SJSA1 (cell line): ENCODE data around the gene DPYD. TPM values are rescaled to one million over a fixed set of nuclear protein-coding genes. Genes with fewer than 3 reads are reported as not detected.
A peak's percentile ranks its signal among the peaks of the same experiment; 100 is the strongest.

Source experiments
- DNase-seq, 2 experiments: peaks; one replicate each; pipeline ENCODE4 v3.0.0-alpha.2; 2015 to 2020; ENCODE audit warnings: low spot score in 2 of 2, low read depth in 1 of 2
- H3K27ac ChIP-seq: fragments of 250-450 bp; sonication (Bioruptor Pico); 2 replicates; pipeline ENCODE4 v1.5.1; 2020; ENCODE audit warnings: mild to moderate bottlenecking, moderate library complexity
- H3K27me3 ChIP-seq: fragments of 250-450 bp; sonication (Bioruptor Pico); replicated peaks from 2 replicates; pipeline ENCODE4 v1.5.1; 2020; ENCODE audit warnings: mild to moderate bottlenecking, moderate library complexity
- H3K36me3 ChIP-seq: fragments of 250-450 bp; sonication (Bioruptor Pico); 2 replicates; pipeline ENCODE4 v1.5.1; 2020; ENCODE audit warnings: mild to moderate bottlenecking
- H3K4me1 ChIP-seq: fragments of 250-450 bp; sonication (Bioruptor Pico); replicated peaks from 2 replicates; pipeline ENCODE4 v1.6.1; 2021; ENCODE audit warnings: mild to moderate bottlenecking
- H3K4me3 ChIP-seq: fragments of 250-450 bp; sonication (Bioruptor Pico); 2 replicates; pipeline ENCODE4 v1.5.1; 2020; ENCODE audit warnings: mild to moderate bottlenecking
- H3K9me3 ChIP-seq: fragments of 250-450 bp; sonication (Bioruptor Pico); replicated peaks from 2 replicates; pipeline ENCODE4 v1.5.1; 2020; ENCODE audit warnings: mild to moderate bottlenecking
- total RNA-seq: library from RNA; depleted of rRNA; stranded (reverse); fragments of >200 nt; shearing (Covaris generic); gene quantifications from 2 replicates; pipeline ENCODE4 v1.2.3, GENCODE V29; 2014

Gene DPYD
- total RNA-seq, 1 experiment from 2014 or later = 31.4 TPM

- no peak overlapping the region for H3K27ac ChIP-seq
- no peaks in the 10 kb centered on the region for H3K27me3 ChIP-seq
- H3K4me1 ChIP-seq = no peaks in the 10 kb centered on the region
- no peak overlapping the region for H3K4me3 ChIP-seq
- no peak for DNase-seq
- H3K36me3 ChIP-seq = no peaks in the 10 kb centered on the region
- no peaks in the 10 kb centered on the region for H3K9me3 ChIP-seq
Measured at GRCh38 chr1:97073936-97074335, 846.9 kb downstream of the DPYD start.

GRCh38 chr1:97073169-97073568 lies 847.7 kb downstream of the DPYD start:
- no peaks in the 10 kb centered on the region for H3K36me3 ChIP-seq
- H3K9me3 ChIP-seq = no peaks in the 10 kb centered on the region
- no peak for DNase-seq
- no peak overlapping the region for H3K27ac ChIP-seq
- no peaks in the 10 kb centered on the region for H3K4me1 ChIP-seq
- no peaks in the 10 kb centered on the region for H3K27me3 ChIP-seq
- H3K4me3 ChIP-seq = no peak overlapping the region

DNA sequence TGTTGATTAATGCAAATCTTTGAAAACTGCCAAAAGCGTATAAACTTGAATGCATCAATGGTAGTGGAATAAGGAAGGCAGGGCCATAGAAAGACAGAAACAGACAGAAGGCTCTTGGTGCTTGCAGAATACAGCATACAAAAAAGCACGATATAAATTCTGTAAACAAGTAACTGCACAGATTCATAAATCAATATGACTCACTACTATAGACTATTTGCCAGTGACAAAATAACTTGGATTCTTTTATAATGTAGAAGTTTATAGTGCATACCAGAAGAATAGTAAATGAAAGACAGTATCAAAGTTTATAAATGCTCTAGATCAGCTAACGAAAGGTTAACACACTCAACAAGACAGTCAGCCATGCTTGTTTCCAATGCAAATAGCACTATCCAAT lies 849.7 kb downstream of the DPYD start:
- Histone ChIP-seq H3K4me3 (no peak overlapping the region), H3K27me3 (no peaks in the 10 kb centered on the region), H3K36me3 (no peaks in the 10 kb centered on the region), H3K9me3 (no peaks in the 10 kb centered on the region), H3K4me1 (no peaks in the 10 kb centered on the region), H3K27ac (no peak overlapping the region)
- no peak for DNase-seq

GRCh38 chr1:97070376-97070775 lies 850.5 kb downstream of the DPYD start:
- Histone ChIP-seq H3K4me1 (no peaks in the 10 kb centered on the region), H3K4me3 (no peak overlapping the region), H3K27me3 (no peaks in the 10 kb centered on the region), H3K9me3 (no peaks in the 10 kb centered on the region), H3K36me3 (no peaks in the 10 kb centered on the region), H3K27ac (no peak overlapping the region)
- no peak for DNase-seq

DNA sequence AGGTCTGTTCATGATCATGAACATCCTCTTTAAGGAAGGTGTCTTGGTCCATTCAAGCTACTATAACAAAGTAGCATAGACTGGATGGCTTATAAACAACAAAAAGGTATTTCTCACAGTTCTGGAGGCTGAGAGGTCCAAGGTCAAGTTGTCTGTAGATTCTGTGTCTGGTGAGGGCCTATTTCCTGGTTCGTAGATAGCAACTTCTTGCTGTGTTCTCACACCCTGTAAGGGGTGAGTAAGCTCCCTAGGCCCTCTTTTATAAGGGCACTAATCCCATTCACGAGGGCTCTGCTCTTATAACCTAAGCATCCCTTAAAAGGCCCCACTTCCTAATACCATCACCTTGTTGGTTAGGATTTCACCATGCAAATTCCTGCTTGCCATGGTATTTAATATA lies 851.5 kb downstream of the DPYD start:
- Histone ChIP-seq H3K36me3 (no peaks in the 10 kb centered on the region), H3K4me3 (no peak overlapping the region), H3K27ac (no peak overlapping the region), H3K27me3 (no peaks in the 10 kb centered on the region), H3K4me1 (no peaks in the 10 kb centered on the region), H3K9me3 (no peaks in the 10 kb centered on the region)
- DNase-seq = no peak

DNA sequence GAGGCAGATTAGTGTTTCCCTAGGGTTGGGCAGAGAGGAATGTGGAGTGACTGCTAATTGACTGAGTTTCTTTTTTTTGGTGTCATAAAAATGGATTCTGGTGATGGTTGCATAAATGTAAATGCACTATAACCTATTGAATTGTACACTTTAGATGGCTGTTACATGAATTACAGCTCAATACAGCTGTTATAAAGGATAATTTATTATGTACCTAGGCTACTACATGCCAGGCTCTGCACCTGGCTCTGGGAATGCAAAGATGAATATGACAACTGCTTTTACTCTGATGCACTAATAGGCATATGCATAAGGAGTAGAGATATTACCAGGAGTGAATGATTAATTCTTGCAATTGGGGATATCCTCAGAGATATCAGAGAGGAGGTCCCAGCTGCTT lies 854.0 kb downstream of the DPYD start:
- Histone ChIP-seq H3K27me3 (no peaks in the 10 kb centered on the region), H3K4me3 (no peak overlapping the region), H3K9me3 (no peaks in the 10 kb centered on the region), H3K36me3 (no peaks in the 10 kb centered on the region), H3K4me1 (no peaks in the 10 kb centered on the region), H3K27ac (no peak overlapping the region)
- no peak for DNase-seq

DNA sequence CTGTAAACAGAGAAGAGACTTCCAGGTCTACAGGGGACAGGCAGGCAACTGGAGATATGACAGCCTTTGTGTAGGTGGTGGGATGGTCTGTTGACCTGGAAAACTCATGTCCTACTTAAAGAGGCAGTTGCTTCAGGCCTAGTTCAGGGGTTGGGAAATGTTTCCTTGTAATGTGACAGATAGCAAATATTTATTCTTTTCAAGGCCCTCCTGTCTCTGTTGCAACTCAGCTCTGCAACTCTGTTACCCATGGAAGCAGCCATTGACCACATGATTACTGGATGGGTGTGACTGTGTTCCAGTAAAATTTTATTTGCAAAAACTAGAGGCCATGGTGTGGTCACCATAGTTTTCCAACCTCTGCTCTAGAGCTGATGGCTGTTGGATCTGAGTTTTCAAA lies 857.3 kb downstream of the DPYD start:
- H3K27me3 ChIP-seq = no peaks in the 10 kb centered on the region
- no peak overlapping the region for H3K27ac ChIP-seq
- H3K4me3 ChIP-seq = no peak overlapping the region
- H3K4me1 ChIP-seq = no peaks in the 10 kb centered on the region
- no peak for DNase-seq
- no peaks in the 10 kb centered on the region for H3K36me3 ChIP-seq
- H3K9me3 ChIP-seq = no peaks in the 10 kb centered on the region

DNA sequence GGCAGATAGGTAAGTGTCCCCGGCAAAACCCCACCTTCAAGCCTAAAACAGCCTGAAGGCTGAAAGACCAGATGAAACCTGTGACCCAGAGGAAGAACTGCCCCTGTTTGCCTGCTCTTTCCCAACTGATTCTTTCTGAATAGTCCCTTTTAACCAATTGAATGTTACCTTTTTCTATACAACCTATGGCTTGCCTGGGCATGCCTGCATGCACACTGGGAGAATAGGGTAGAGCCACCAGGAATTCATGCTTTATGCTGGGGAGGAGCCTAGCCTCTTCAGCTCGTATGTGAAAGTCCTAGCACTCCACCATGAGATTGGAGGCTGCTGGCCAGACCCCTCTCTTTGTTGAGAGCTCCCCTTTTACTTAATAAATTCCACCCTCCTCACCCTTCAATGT lies 859.2 kb downstream of the DPYD start:
- no peak overlapping the region for H3K27ac ChIP-seq
- no peak for DNase-seq
- no peaks in the 10 kb centered on the region for H3K27me3 ChIP-seq
- H3K4me3 ChIP-seq = no peak overlapping the region
- H3K9me3 ChIP-seq = no peaks in the 10 kb centered on the region; the same call in 1 of the 2 replicates
- no peaks in the 10 kb centered on the region for H3K4me1 ChIP-seq
- H3K36me3 ChIP-seq = no peaks in the 10 kb centered on the region

- Histone ChIP-seq H3K36me3 (no peaks in the 10 kb centered on the region), H3K9me3 (no peaks in the 10 kb centered on the region; the same call in 1 of the 2 replicates), H3K4me3 (no peak overlapping the region), H3K4me1 (peaks cover 15% of the 10 kb centered on the region), H3K27ac (no peak overlapping the region), H3K27me3 (no peaks in the 10 kb centered on the region)
- DNase-seq = no peak
Measured at GRCh38 chr1:97056386-97056785, 864.4 kb downstream of the DPYD start.

- Histone ChIP-seq H3K36me3 (no peaks in the 10 kb centered on the region), H3K27me3 (no peaks in the 10 kb centered on the region), H3K4me1 (peaks cover 24% of the 10 kb centered on the region), H3K27ac (no peak overlapping the region), H3K9me3 (no peaks in the 10 kb centered on the region; the same call in 1 of the 2 replicates), H3K4me3 (no peak overlapping the region)
- DNase-seq = no peak
Measured at GRCh38 chr1:97053268-97053667, 867.6 kb downstream of the DPYD start.

- Histone ChIP-seq H3K4me3 (no peak overlapping the region), H3K4me1 (peaks cover 24% of the 10 kb centered on the region), H3K27me3 (no peaks in the 10 kb centered on the region), H3K9me3 (no peaks in the 10 kb centered on the region; the same call in 1 of the 2 replicates), H3K27ac (no peak overlapping the region), H3K36me3 (no peaks in the 10 kb centered on the region)
- no peak for DNase-seq
Measured at GRCh38 chr1:97051823-97052222, 869.0 kb downstream of the DPYD start.

DNA sequence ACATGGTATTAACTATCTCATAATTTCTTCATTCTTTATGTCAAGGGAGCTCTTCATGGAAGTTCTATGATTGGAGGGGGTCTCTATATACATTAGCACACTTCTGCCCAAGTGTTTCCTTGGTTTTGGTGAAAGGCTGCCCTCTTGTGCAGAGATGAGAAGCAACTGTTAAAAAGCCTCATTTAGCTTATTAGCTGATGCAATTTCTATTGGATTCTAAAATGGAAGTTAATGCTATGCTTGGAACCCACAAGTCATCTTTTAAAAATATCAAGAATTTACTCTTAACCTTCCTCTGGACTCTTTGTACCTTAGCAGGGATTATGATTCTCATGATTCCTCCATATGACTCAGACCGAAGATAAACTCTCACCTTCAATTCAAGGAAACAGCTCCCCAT lies 870.3 kb downstream of the DPYD start:
- no peaks in the 10 kb centered on the region for H3K9me3 ChIP-seq
- H3K4me1 ChIP-seq = peaks cover 24% of the 10 kb centered on the region
- DNase-seq = peak in 1 of 2 experiments; percentile 8
- no peak overlapping the region for H3K4me3 ChIP-seq
- no peak overlapping the region for H3K27ac ChIP-seq
- no peaks in the 10 kb centered on the region for H3K27me3 ChIP-seq
- H3K36me3 ChIP-seq = no peaks in the 10 kb centered on the region

DNA sequence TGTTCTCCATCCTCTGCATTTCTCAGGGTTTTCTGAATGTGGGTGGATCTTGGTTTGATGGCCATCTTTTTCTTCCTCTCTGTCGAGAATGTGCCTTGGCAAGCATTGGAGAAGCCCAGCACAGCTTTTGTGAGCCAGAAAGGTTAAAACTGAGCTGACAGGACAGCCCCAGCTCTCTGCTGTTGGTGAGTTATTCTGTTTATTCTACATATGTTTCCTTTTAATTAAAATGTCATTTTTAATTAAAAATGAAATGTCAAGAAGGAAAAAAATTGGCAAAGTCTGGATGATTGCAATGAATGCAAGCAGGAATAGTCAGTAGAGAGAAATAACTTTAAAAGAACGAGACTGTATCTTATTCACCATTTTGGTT lies 873.4 kb downstream of the DPYD start:
- H3K36me3 ChIP-seq = no peaks in the 10 kb centered on the region
- no peaks in the 10 kb centered on the region for H3K27me3 ChIP-seq
- H3K4me1 ChIP-seq = peaks cover 18% of the 10 kb centered on the region
- H3K27ac ChIP-seq = no peak overlapping the region
- no peaks in the 10 kb centered on the region; the same call in 1 of the 2 replicates for H3K9me3 ChIP-seq
- DNase-seq = no peak
- H3K4me3 ChIP-seq = no peak overlapping the region

GRCh38 chr1:97046765-97047420 lies 873.9 kb downstream of the DPYD start:
- Histone ChIP-seq H3K4me3 (no peak overlapping the region), H3K36me3 (no peaks in the 10 kb centered on the region), H3K27ac (no peak overlapping the region), H3K4me1 (peaks cover 14% of the 10 kb centered on the region), H3K9me3 (no peaks in the 10 kb centered on the region; the same call in 1 of the 2 replicates), H3K27me3 (no peaks in the 10 kb centered on the region)
- no peak for DNase-seq

DNA sequence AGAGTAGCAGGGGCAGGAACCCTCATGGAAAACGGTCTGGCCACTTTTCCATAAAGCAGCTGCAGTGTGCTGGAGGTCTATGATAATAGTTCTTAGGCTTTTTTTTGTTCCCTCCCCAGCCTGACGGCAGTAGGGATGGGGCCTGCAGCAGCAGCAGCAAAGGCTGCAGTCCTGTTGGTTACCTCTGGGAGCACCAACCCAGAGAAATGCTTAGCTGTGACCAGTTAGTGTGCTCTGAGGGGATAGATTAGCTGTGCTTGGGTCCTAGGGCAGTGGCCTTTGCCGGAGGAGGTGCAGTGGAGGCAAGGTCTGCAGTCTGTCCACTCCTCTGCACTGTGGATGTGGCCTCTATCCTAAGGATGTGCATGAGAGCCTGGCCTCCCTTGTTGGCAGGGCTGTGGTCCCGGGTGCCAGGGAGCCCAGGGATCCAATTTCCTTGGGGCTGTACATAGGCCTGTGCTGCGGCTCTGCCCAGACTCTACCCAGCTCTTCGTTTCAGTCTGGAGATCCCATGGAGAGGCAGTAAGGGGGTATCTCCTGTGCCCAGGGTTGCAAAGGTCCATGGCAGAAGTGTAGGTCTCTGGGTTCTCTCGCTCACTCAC lies 876.6 kb downstream of the DPYD start:
- DNase-seq = no peak
- Histone ChIP-seq H3K4me3 (no peak overlapping the region), H3K27me3 (no peaks in the 10 kb centered on the region), H3K36me3 (no peaks in the 10 kb centered on the region), H3K27ac (no peak overlapping the region), H3K4me1 (no peaks in the 10 kb centered on the region), H3K9me3 (no peaks in the 10 kb centered on the region; the same call in 1 of the 2 replicates)
